Vagina (tissue), 2 donors: Measurements from ENCODE around the gene ZFHX3.

Source experiments
- POLR2A ChIP-seq, 2 donors: fragments of 450-650 bp; IDR thresholded peaks; one replicate each; pipeline ENCODE4 v1.6.1; 2017; ENCODE audit warnings: antibody characterized with exemption in 2 of 2, mild to moderate bottlenecking in 2 of 2, moderate library complexity in 2 of 2
- TF ChIP-seq, protein P1 (sequence below), 3 experiments: fragments of 450-650 bp in 2 of 3; fragments of 200-600 bp in 1 of 3; sonication (generic) in 1 of 3; IDR thresholded peaks; one replicate each; pipeline ENCODE4 v1.5.1; 2017 to 2019; ENCODE audit warnings: antibody characterized with exemption in 3 of 3, mild to moderate bottlenecking in 2 of 3, moderate library complexity in 2 of 3

DNA sequence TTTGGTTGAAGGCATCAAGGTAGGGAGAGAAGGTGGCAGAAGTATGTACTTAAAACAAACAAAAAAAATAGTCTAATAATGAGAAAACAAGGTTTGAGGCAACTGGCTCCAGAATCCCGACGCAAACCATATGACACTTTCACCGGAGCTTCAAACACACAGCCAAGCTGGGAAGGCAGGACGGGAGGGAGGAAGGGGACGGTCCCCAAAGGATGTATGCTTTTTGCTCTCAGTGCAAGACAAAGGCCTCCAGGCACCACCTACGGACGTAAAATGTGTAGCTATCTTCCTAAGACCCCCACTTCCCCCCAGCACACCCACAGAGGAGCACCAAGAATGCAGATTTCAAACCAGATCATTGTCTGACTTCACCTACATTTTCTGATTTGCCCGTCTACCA lies 102.3 kb downstream of the ZFHX3 start:
- TF ChIP-seq, protein P1, sequence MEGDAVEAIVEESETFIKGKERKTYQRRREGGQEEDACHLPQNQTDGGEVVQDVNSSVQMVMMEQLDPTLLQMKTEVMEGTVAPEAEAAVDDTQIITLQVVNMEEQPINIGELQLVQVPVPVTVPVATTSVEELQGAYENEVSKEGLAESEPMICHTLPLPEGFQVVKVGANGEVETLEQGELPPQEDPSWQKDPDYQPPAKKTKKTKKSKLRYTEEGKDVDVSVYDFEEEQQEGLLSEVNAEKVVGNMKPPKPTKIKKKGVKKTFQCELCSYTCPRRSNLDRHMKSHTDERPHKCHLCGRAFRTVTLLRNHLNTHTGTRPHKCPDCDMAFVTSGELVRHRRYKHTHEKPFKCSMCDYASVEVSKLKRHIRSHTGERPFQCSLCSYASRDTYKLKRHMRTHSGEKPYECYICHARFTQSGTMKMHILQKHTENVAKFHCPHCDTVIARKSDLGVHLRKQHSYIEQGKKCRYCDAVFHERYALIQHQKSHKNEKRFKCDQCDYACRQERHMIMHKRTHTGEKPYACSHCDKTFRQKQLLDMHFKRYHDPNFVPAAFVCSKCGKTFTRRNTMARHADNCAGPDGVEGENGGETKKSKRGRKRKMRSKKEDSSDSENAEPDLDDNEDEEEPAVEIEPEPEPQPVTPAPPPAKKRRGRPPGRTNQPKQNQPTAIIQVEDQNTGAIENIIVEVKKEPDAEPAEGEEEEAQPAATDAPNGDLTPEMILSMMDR (IDR thresholded peaks at IDR 0.05): no peak
- no peak for TF ChIP-seq POLR2A (IDR thresholded peaks at IDR 0.05)
